Measurements from ENCODE around the gene ITIH1.

DNA sequence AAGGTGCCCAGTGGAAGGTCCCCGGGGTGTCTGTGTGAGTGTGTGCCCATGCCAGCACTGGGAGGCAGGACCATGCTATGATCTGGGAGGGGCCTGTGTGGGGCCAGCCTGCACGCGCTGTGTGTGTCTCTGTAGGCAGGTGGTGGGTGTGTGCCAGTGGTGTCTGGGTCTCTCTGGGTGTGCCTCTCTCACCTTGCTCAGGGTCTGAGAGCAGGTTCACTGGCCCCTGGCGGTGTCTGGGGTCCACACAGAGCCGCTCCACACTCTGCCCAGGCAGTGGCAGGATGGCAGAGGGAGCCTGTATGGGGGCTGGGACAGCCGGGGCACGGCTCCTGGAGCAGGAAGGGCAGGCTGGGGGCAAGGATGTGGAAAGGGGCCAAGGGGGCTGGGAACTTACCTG, 40.5 kb downstream of the ITIH1 start:
- TF ChIP-seq, protein P1, sequence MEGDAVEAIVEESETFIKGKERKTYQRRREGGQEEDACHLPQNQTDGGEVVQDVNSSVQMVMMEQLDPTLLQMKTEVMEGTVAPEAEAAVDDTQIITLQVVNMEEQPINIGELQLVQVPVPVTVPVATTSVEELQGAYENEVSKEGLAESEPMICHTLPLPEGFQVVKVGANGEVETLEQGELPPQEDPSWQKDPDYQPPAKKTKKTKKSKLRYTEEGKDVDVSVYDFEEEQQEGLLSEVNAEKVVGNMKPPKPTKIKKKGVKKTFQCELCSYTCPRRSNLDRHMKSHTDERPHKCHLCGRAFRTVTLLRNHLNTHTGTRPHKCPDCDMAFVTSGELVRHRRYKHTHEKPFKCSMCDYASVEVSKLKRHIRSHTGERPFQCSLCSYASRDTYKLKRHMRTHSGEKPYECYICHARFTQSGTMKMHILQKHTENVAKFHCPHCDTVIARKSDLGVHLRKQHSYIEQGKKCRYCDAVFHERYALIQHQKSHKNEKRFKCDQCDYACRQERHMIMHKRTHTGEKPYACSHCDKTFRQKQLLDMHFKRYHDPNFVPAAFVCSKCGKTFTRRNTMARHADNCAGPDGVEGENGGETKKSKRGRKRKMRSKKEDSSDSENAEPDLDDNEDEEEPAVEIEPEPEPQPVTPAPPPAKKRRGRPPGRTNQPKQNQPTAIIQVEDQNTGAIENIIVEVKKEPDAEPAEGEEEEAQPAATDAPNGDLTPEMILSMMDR (IDR thresholded peaks at IDR 0.05; ENCODE audit: insufficient read depth, low read depth, low read length), result no peak
- TF ChIP-seq EZH2 (IDR thresholded peaks at IDR 0.05; ENCODE audit: insufficient read depth, low read length), result no peak

Measured in astrocyte (in vitro differentiated cells and primary cell).